Transverse colon (tissue), 4 donors: ENCODE data around the gene DMD.

Experiments used
- POLR2AphosphoS5 ChIP-seq, 3 donors: sonication (generic); formaldehyde crosslinking; IDR thresholded peaks; one replicate each; pipeline ENCODE4 v1.6.1; 2016; ENCODE audit warnings: antibody characterized with exemption in 3 of 3
- TF ChIP-seq, protein P1 (sequence below), 5 experiments: fragments of 200-600 bp in 3 of 5; fragments of 450-650 bp in 2 of 5; sonication (generic) in 3 of 5; IDR thresholded peaks; 1 replicate in 2 of 5; 2 replicates in 3 of 5; pipeline ENCODE4 v1.5.1; 2016 to 2017; ENCODE audit warnings: antibody characterized with exemption in 5 of 5, inconsistent platforms in 3 of 5, mild to moderate bottlenecking in 2 of 5, moderate library complexity in 1 of 5

DNA sequence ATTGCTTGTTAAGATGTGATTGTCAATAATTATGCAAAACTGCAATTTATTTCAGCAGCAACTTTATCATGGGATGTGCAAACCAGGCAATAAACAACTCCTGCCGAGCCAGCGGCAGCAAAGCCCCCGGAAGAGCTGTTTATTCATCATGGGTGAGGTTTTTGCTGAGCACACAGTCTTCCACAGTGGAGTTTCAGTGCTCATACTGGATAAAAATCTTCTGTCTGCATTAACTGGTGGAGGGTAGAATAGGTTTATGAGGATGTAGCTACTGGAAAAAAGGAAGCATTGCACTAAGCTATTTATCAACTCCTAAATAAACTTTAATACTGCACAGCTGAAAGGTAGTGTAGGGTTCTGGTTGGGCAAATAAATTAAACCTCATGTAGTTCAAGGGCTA lies 1582.2 kb downstream of the DMD start:
- no peak for TF ChIP-seq POLR2AphosphoS5 (IDR thresholded peaks at IDR 0.05)
- TF ChIP-seq, protein P1, sequence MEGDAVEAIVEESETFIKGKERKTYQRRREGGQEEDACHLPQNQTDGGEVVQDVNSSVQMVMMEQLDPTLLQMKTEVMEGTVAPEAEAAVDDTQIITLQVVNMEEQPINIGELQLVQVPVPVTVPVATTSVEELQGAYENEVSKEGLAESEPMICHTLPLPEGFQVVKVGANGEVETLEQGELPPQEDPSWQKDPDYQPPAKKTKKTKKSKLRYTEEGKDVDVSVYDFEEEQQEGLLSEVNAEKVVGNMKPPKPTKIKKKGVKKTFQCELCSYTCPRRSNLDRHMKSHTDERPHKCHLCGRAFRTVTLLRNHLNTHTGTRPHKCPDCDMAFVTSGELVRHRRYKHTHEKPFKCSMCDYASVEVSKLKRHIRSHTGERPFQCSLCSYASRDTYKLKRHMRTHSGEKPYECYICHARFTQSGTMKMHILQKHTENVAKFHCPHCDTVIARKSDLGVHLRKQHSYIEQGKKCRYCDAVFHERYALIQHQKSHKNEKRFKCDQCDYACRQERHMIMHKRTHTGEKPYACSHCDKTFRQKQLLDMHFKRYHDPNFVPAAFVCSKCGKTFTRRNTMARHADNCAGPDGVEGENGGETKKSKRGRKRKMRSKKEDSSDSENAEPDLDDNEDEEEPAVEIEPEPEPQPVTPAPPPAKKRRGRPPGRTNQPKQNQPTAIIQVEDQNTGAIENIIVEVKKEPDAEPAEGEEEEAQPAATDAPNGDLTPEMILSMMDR (IDR thresholded peaks at IDR 0.05), result no peak
